Keratinocyte (primary cell): ENCODE data around the gene EXOC6B. TPM values are rescaled to one million over a fixed set of nuclear protein-coding genes. Genes with fewer than 3 reads are reported as not detected.

ENCODE experiments used
- DNase-seq: peaks from one replicate; pipeline ENCODE4 v3.0.0-alpha.2; 2011; ENCODE audit warnings: low read depth, missing footprints, low spot score
- FAIRE-seq: peaks from 2 replicates; lab custom pipeline; 2011; peaks lifted over from hg19 to GRCh38; lab: Jason Lieb, UNC
- H2AFZ ChIP-seq: 2 replicates; pipeline ENCODE4 v1.6.0; 2012; ENCODE audit warnings: low read length, control low read depth, inconsistent platforms; ENCODE audit not compliant: control insufficient read depth
- H3K27ac ChIP-seq: 2 replicates; pipeline ENCODE4 v1.5.1; 2011; ENCODE audit warnings: low read length; ENCODE audit not compliant: control insufficient read depth, insufficient read depth
- H3K27me3 ChIP-seq: 3 replicates; pipeline ENCODE4 v1.6.0; 2011; ENCODE audit warnings: low read length; ENCODE audit not compliant: control insufficient read depth, insufficient read depth; ENCODE audit errors: extremely low read depth
- H3K36me3 ChIP-seq, 2 experiments: 2 replicates in 1 of 2; 3 replicates in 1 of 2; pipeline ENCODE4 v1.5.1; 2011; ENCODE audit warnings: low read length in 2 of 2, mild to moderate bottlenecking in 1 of 2; ENCODE audit not compliant: control insufficient read depth in 2 of 2, insufficient read depth in 2 of 2; ENCODE audit errors: extremely low read depth in 1 of 2
- H3K4me1 ChIP-seq: 3 replicates; pipeline ENCODE4 v1.5.1; 2011; ENCODE audit warnings: low read length; ENCODE audit not compliant: control insufficient read depth, insufficient read depth; ENCODE audit errors: extremely low read depth
- H3K4me2 ChIP-seq: 3 replicates; pipeline ENCODE4 v1.6.0; 2011; ENCODE audit warnings: low read depth, low read length; ENCODE audit not compliant: control insufficient read depth, insufficient read depth; ENCODE audit errors: extremely low read depth
- H3K4me3 ChIP-seq, 3 experiments: fragments of 200-600 bp in 1 of 3; sonication (generic) in 1 of 3; 2 replicates in 2 of 3; 3 replicates in 1 of 3; pipeline ENCODE4 v1.5.1; 2011 to 2016; ENCODE audit warnings: low read length in 3 of 3, mild to moderate bottlenecking in 3 of 3, control low read depth in 2 of 3, inconsistent platforms in 1 of 3, low read depth in 1 of 3, mixed read lengths in 1 of 3, mixed run types in 1 of 3, moderate library complexity in 1 of 3; ENCODE audit not compliant: control insufficient read depth in 2 of 3, insufficient read depth in 2 of 3; ENCODE audit errors: extremely low read depth in 1 of 3
- H3K79me2 ChIP-seq: 2 replicates; pipeline ENCODE4 v1.6.0; 2012; ENCODE audit warnings: low read length; ENCODE audit not compliant: control insufficient read depth, insufficient read depth
- H3K9ac ChIP-seq: 3 replicates; pipeline ENCODE4 v1.6.0; 2011; ENCODE audit warnings: low read length; ENCODE audit not compliant: control insufficient read depth, insufficient read depth; ENCODE audit errors: extremely low read depth
- H3K9me1 ChIP-seq: 3 replicates; pipeline ENCODE4 v1.6.0; 2011; ENCODE audit warnings: low read length; ENCODE audit not compliant: control insufficient read depth, insufficient read depth; ENCODE audit errors: extremely low read depth
- H3K9me3 ChIP-seq: 2 replicates; pipeline ENCODE4 v1.5.1; 2012; ENCODE audit warnings: low read depth, low read length; ENCODE audit not compliant: control insufficient read depth
- H4K20me1 ChIP-seq: 3 replicates; pipeline ENCODE4 v1.6.0; 2011; ENCODE audit warnings: low read length; ENCODE audit not compliant: control insufficient read depth, insufficient read depth; ENCODE audit errors: extremely low read depth
- CTCF ChIP-seq, 3 experiments: IDR thresholded peaks in 1 of 3; conservative IDR thresholded peaks in 1 of 3; optimal IDR thresholded peaks in 1 of 3; 2 replicates in 2 of 3; 3 replicates in 1 of 3; pipeline versions ENCODE3 to v1.5.1; 2011; ENCODE audit warnings: low read length in 3 of 3, mild to moderate bottlenecking in 3 of 3, moderate library complexity in 2 of 3, control low read depth in 1 of 3, inconsistent platforms in 1 of 3; ENCODE audit not compliant: insufficient read depth in 2 of 3; ENCODE audit errors: extremely low read depth in 1 of 3
- EZH2 ChIP-seq: IDR thresholded peaks from one replicate; pipeline ENCODE4 v1.6.1; 2012; ENCODE audit warnings: inconsistent platforms, mild to moderate bottlenecking, low read length, moderate library complexity
- dilution Hi-C: fragments of 300-500 bp; cut with MboI; formaldehyde crosslinking; loops from one replicate; pipeline ENCODE4 v1.7.0; 2020; ENCODE audit warnings: low sequenced_read_pairs; ENCODE audit not compliant: extremely low pct_ligation_motif_present
- polyA plus RNA-seq, 5 experiments: library from polyadenylated mRNA; depleted of rRNA in 3 of 5; stranded (reverse) in 3 of 5; stranded (forward) in 1 of 5; unstranded in 1 of 5; fragments of >200 nt; gene quantifications; 1 replicate in 1 of 5; 2 replicates in 3 of 5; 3 replicates in 1 of 5; pipeline versions ENCODE4 v1.2.1 to v1.2.3, GENCODE V29; 2011 to 2012; ENCODE audit warnings: missing spikeins in 2 of 5, low read depth in 1 of 5, low replicate concordance in 1 of 5

The EXOC6B gene
- polyA plus RNA-seq, 1 donor (not counting 4 experiments of a cell fraction or from before 2014, with no cell fraction given) = 37.3 TPM

GRCh38 chr2:72144632-72145288, 681.1 kb downstream of the EXOC6B start:
- Histone ChIP-seq H3K36me3 (no peaks in the 10 kb centered on the region), H3K4me3 (peak overlapping the region; percentile 38 to 69 (median 68)), H3K27ac (no peak overlapping the region), H3K27me3 (peaks cover 53% of the 10 kb centered on the region), H3K4me2 (peak overlapping the region; percentile 87), H3K9me1 (no peaks in the 10 kb centered on the region), H3K79me2 (no peaks in the 10 kb centered on the region), H3K9ac (peak overlapping the region; percentile 22), H2AFZ (peak overlapping the region; percentile 14), H4K20me1 (no peaks in the 10 kb centered on the region), H3K4me1 (peaks cover 33% of the 10 kb centered on the region), H3K9me3 (no peaks in the 10 kb centered on the region)
- no peak for DNase-seq
- no peak for FAIRE-seq
- no peak for TF ChIP-seq CTCF (optimal IDR thresholded peaks at IDR 0.05 in 1 of 3, IDR thresholded peaks at IDR 0.05 in 1 of 3, conservative IDR thresholded peaks at IDR 0.05 in 1 of 3; ENCODE audit: extremely low read depth in 1 of 3, insufficient read depth in 2 of 3, low read length in 3 of 3)
- dilution Hi-C loops = no loop called here

- no peak overlapping the region for H3K9ac ChIP-seq
- H3K9me3 ChIP-seq = no peaks in the 10 kb centered on the region
- TF ChIP-seq CTCF (optimal IDR thresholded peaks at IDR 0.05 in 1 of 3, IDR thresholded peaks at IDR 0.05 in 1 of 3, conservative IDR thresholded peaks at IDR 0.05 in 1 of 3; ENCODE audit: extremely low read depth in 1 of 3, insufficient read depth in 2 of 3, low read length in 3 of 3) (no peak), EZH2 (peak; percentile 5)
- no peak overlapping the region for H3K4me2 ChIP-seq
- H4K20me1 ChIP-seq = no peaks in the 10 kb centered on the region
- H3K27me3 ChIP-seq = peaks cover 48% of the 10 kb centered on the region
- no peaks in the 10 kb centered on the region for H3K36me3 ChIP-seq
- H3K27ac ChIP-seq = no peak overlapping the region
- no peaks in the 10 kb centered on the region for H3K79me2 ChIP-seq
- DNase-seq = no peak
- no peaks in the 10 kb centered on the region for H3K9me1 ChIP-seq
- dilution Hi-C loops = no loop called here
- H2AFZ ChIP-seq = no peak overlapping the region
- peaks cover 32% of the 10 kb centered on the region for H3K4me1 ChIP-seq
- no peak for FAIRE-seq
- peak overlapping the region; percentile 38 to 69 (median 68) for H3K4me3 ChIP-seq
Measured at GRCh38 chr2:72144274-72144631, 681.6 kb downstream of the EXOC6B start.
